HCT116 (cell line): ENCODE measurements around the gene CPNE5. TPM values are rescaled to one million over a fixed set of nuclear protein-coding genes. Genes with fewer than 3 reads are reported as not detected.

ENCODE experiments used
- ATAC-seq: fragments of 200-7000 bp; cut with Tn5 transposase; 2 replicates; pipeline ENCODE4 v1.9.1; 2020; ENCODE audit warnings: mild to moderate bottlenecking, moderate library complexity
- BruUV-seq: library from RNA; stranded (reverse); fragments of 400-500 nt; replicated peaks from 2 replicates; lab custom pipeline; 2021; lab: Mats Ljungman, UMichigan
- CTCF ChIA-PET: fragments of 300-600 bp; sonication (Branson Sonifier 250); formaldehyde crosslinking; loops from one replicate; lab custom pipeline; 2021; ENCODE audit warnings: antibody characterized with exemption; lab: Charles Lee
- POLR2A ChIA-PET: fragments of 300-600, 350-600 bp; sonication (Branson Sonifier 250); formaldehyde crosslinking; loops from one replicate; lab custom pipeline; 2021; ENCODE audit warnings: antibody characterized with exemption; lab: Charles Lee
- RAD21 ChIA-PET, 2 experiments: fragments of 300-600 bp; sonication (Branson Sonifier 250); formaldehyde crosslinking; loops; one replicate each; lab custom pipeline; 2023; ENCODE audit warnings: low total read pairs in 2 of 2; ENCODE audit not compliant: uncharacterized antibody in 2 of 2, unreplicated experiment in 2 of 2, low non-redundant PET in 1 of 2; lab: Charles Lee
- DNase-seq: peaks from one replicate; pipeline ENCODE4 v3.0.0-alpha.2; 2010; ENCODE audit warnings: low read depth, low spot score
- H2AFZ ChIP-seq: fragments of 200-600 bp; shearing (Covaris generic), sonication (generic); 2 replicates; pipeline ENCODE4 v1.6.1; 2017; ENCODE audit warnings: low read depth, mixed run types, mixed read lengths, antibody characterized with exemption, low read length; ENCODE audit not compliant: poor library complexity, severe bottlenecking
- H3K27ac ChIP-seq: 2 replicates; pipeline ENCODE4 v1.5.1; 2012; ENCODE audit warnings: low read depth, low read length
- H3K27me3 ChIP-seq: fragments of 200-600 bp; sonication (generic); 2 replicates; pipeline ENCODE4 v1.6.1; 2016; ENCODE audit warnings: mixed run types, low read length, mixed read lengths; ENCODE audit not compliant: insufficient read depth
- H3K36me3 ChIP-seq, 2 experiments: fragments of 200-500 bp in 1 of 2; fragments of 200-600 bp in 1 of 2; sonication (Bioruptor generic) in 1 of 2; sonication (generic) in 1 of 2; 2 replicates each; pipeline versions ENCODE4 v1.5.1 to v1.6.1; 2014 to 2016; ENCODE audit warnings: low read length in 2 of 2, inconsistent platforms in 1 of 2, mixed read lengths in 1 of 2, mixed run types in 1 of 2; ENCODE audit not compliant: insufficient read depth in 2 of 2, control insufficient read depth in 1 of 2
- H3K4me1 ChIP-seq, 2 experiments: fragments of 200-600 bp in 1 of 2; sonication (generic) in 1 of 2; 2 replicates each; pipeline versions ENCODE4 v1.5.1 to v1.6.1; 2012 to 2017; ENCODE audit warnings: low read length in 2 of 2, inconsistent platforms in 1 of 2, mild to moderate bottlenecking in 1 of 2, mixed read lengths in 1 of 2, mixed run types in 1 of 2, moderate library complexity in 1 of 2; ENCODE audit not compliant: insufficient read depth in 2 of 2, control insufficient read depth in 1 of 2
- H3K4me2 ChIP-seq: fragments of 200-600 bp; sonication (generic); 2 replicates; pipeline ENCODE4 v1.6.1; 2017; ENCODE audit warnings: mixed run types, low read length, mixed read lengths
- H3K4me3 ChIP-seq, 2 experiments: fragments of 200-600 bp in 1 of 2; sonication (generic) in 1 of 2; replicated peaks in 1 of 2; 2 replicates each; pipeline ENCODE4 v1.5.1; 2011 to 2016; ENCODE audit warnings: low read length in 2 of 2, control low read depth in 1 of 2, low read depth in 1 of 2, mild to moderate bottlenecking in 1 of 2, mixed read lengths in 1 of 2, mixed run types in 1 of 2
- H3K79me2 ChIP-seq: fragments of 200-600 bp; sonication (generic); 2 replicates; pipeline ENCODE4 v1.6.1; 2017; ENCODE audit warnings: mild to moderate bottlenecking, mixed run types, low read length, moderate library complexity, mixed read lengths; ENCODE audit not compliant: insufficient read depth
- H3K9ac ChIP-seq: fragments of 200-600 bp; sonication (generic); 2 replicates; pipeline ENCODE4 v1.6.1; 2016; ENCODE audit warnings: low read length, mixed read lengths
- H3K9me2 ChIP-seq: fragments of 200-600 bp; sonication (generic), shearing (Covaris generic); 2 replicates; pipeline ENCODE4 v1.6.1; 2017; ENCODE audit warnings: mixed run types, mild to moderate bottlenecking, moderate library complexity; ENCODE audit not compliant: insufficient read depth
- H3K9me3 ChIP-seq, 2 experiments: fragments of 200-500 bp in 1 of 2; fragments of 200-600 bp in 1 of 2; sonication (Bioruptor generic) in 1 of 2; sonication (generic) in 1 of 2; 2 replicates each; pipeline ENCODE4 v1.6.1; 2014 to 2017; ENCODE audit warnings: low read length in 2 of 2, mixed read lengths in 2 of 2, inconsistent platforms in 1 of 2, low read depth in 1 of 2, mild to moderate bottlenecking in 1 of 2, mixed run types in 1 of 2, moderate library complexity in 1 of 2; ENCODE audit not compliant: control insufficient read depth in 1 of 2, insufficient read depth in 1 of 2
- H4K20me1 ChIP-seq: fragments of 200-600 bp; sonication (generic), shearing (Covaris generic); 2 replicates; pipeline ENCODE4 v1.6.1; 2017; ENCODE audit warnings: mixed run types, mild to moderate bottlenecking, moderate library complexity; ENCODE audit not compliant: insufficient read depth
- CEBPB ChIP-seq: IDR thresholded peaks from 2 replicates; pipeline ENCODE4 v1.6.1; 2012; ENCODE audit warnings: low read depth
- EGR1 ChIP-seq: IDR thresholded peaks from 2 replicates; pipeline ENCODE4 v1.6.1; 2012; ENCODE audit warnings: low read depth
- EZH2 ChIP-seq: fragments of 200-600 bp; sonication (generic); IDR thresholded peaks from 2 replicates; pipeline ENCODE4 v1.6.1; 2017; ENCODE audit warnings: antibody characterized with exemption, mixed run types
- FOSL1 ChIP-seq: IDR thresholded peaks from 2 replicates; pipeline ENCODE4 v1.6.1; 2012; ENCODE audit warnings: low read depth
- JUND ChIP-seq: IDR thresholded peaks from 2 replicates; pipeline ENCODE4 v1.6.1; 2012
- RAD21 ChIP-seq: IDR thresholded peaks from 2 replicates; pipeline ENCODE4 v1.6.1; 2012; ENCODE audit warnings: low read depth, mild to moderate bottlenecking
- SIN3A ChIP-seq: IDR thresholded peaks from 2 replicates; pipeline ENCODE4 v1.6.1; 2012; ENCODE audit warnings: low read depth
- SP1 ChIP-seq: IDR thresholded peaks from 2 replicates; pipeline ENCODE4 v1.6.1; 2012; ENCODE audit warnings: low read depth
- TCF7L2 ChIP-seq: IDR thresholded peaks from 2 replicates; pipeline ENCODE4 v1.7.0; 2011; ENCODE audit warnings: borderline replicate concordance, inconsistent platforms; ENCODE audit not compliant: insufficient read depth, insufficient read length; ENCODE audit errors: extremely low read depth
- YY1 ChIP-seq: IDR thresholded peaks from 2 replicates; pipeline ENCODE4 v1.6.1; 2011; ENCODE audit warnings: low read length, low read depth, moderate library complexity, mild to moderate bottlenecking; ENCODE audit not compliant: insufficient replicate concordance; ENCODE audit errors: extremely low read depth
- ZNF274 ChIP-seq: fragments of 200-500 bp; sonication (Bioruptor generic); IDR thresholded peaks from 2 replicates; pipeline ENCODE4 v1.6.1; 2014; ENCODE audit warnings: mild to moderate bottlenecking, low read depth, low read length, inconsistent platforms
- intact Hi-C: fragments of 100-400 bp; cut with micrococcal nuclease; formaldehyde crosslinking; loops from 2 replicates; pipeline ENCODE4 v1.10.0; 2022
- total RNA-seq: library from RNA; stranded (reverse); gene quantifications from one replicate; pipeline ENCODE4 v1.2.1, GENCODE V29; 2021; ENCODE audit not compliant: unreplicated experiment
- TF ChIP-seq, protein P1 (sequence below): IDR thresholded peaks from 2 replicates; pipeline ENCODE4 v1.6.1; 2012; ENCODE audit warnings: low read depth
- TF ChIP-seq, protein P2 (sequence below): IDR thresholded peaks from 2 replicates; pipeline ENCODE4 v1.6.1; 2012
- TF ChIP-seq, protein P3 (sequence below), 3 experiments: fragments of 200-600 bp in 1 of 3; sonication (generic) in 1 of 3; IDR thresholded peaks in 2 of 3; conservative IDR thresholded peaks in 1 of 3; 2 replicates each; pipeline ENCODE4 v1.5.1; 2012 to 2017; ENCODE audit warnings: low read depth in 2 of 3, low read length in 2 of 3, antibody characterized with exemption in 1 of 3, borderline replicate concordance in 1 of 3, control low read depth in 1 of 3, mild to moderate bottlenecking in 1 of 3, mixed read lengths in 1 of 3, mixed run types in 1 of 3, moderate library complexity in 1 of 3; ENCODE audit not compliant: insufficient read depth in 1 of 3

Gene CPNE5
- total RNA-seq, 1 experiment from 2014 or later = not detected

DNA sequence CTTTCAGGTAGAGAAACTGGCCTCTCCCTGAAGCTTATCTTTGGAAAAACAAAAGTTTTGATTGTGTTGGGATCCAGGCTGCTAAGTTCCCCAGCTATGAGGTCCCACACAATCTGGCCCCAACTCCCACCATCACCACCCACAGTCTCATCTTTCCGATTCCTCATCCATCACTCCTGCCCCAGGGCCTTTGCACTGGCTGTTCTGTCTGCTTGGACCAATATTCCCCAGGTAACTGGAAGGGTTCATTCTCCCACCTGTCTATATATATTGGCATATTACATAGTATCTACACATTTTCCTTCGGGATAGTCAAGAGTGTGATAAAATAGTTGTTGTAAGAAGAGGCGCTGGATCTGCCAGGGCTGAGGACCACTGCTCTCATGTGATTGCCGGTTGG, 52.0 kb downstream of the CPNE5 start:
- no peak overlapping the region for H3K4me3 ChIP-seq
- H3K4me1 ChIP-seq = no peaks in the 10 kb centered on the region
- no peaks in the 10 kb centered on the region for H3K27me3 ChIP-seq
- no TSS peak for BruUV-seq
- H2AFZ ChIP-seq = no peak overlapping the region
- H3K27ac ChIP-seq = no peak overlapping the region
- H3K4me2 ChIP-seq = no peak overlapping the region
- no peaks in the 10 kb centered on the region for H4K20me1 ChIP-seq
- H3K9me2 ChIP-seq = no peaks in the 10 kb centered on the region
- RAD21 ChIA-PET = no interaction called here
- no peaks in the 10 kb centered on the region for H3K9me3 ChIP-seq
- TF ChIP-seq SP1 (no peak), CEBPB (no peak), YY1 (no peak), JUND (no peak), ZNF274 (no peak), SIN3A (no peak), EGR1 (no peak), RAD21 (no peak), EZH2 (no peak), TCF7L2 (no peak), FOSL1 (no peak)
- TF ChIP-seq, protein P1, sequence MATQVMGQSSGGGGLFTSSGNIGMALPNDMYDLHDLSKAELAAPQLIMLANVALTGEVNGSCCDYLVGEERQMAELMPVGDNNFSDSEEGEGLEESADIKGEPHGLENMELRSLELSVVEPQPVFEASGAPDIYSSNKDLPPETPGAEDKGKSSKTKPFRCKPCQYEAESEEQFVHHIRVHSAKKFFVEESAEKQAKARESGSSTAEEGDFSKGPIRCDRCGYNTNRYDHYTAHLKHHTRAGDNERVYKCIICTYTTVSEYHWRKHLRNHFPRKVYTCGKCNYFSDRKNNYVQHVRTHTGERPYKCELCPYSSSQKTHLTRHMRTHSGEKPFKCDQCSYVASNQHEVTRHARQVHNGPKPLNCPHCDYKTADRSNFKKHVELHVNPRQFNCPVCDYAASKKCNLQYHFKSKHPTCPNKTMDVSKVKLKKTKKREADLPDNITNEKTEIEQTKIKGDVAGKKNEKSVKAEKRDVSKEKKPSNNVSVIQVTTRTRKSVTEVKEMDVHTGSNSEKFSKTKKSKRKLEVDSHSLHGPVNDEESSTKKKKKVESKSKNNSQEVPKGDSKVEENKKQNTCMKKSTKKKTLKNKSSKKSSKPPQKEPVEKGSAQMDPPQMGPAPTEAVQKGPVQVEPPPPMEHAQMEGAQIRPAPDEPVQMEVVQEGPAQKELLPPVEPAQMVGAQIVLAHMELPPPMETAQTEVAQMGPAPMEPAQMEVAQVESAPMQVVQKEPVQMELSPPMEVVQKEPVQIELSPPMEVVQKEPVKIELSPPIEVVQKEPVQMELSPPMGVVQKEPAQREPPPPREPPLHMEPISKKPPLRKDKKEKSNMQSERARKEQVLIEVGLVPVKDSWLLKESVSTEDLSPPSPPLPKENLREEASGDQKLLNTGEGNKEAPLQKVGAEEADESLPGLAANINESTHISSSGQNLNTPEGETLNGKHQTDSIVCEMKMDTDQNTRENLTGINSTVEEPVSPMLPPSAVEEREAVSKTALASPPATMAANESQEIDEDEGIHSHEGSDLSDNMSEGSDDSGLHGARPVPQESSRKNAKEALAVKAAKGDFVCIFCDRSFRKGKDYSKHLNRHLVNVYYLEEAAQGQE = no peak
- TF ChIP-seq, protein P2, sequence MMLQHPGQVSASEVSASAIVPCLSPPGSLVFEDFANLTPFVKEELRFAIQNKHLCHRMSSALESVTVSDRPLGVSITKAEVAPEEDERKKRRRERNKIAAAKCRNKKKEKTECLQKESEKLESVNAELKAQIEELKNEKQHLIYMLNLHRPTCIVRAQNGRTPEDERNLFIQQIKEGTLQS = no peak
- TF ChIP-seq, protein P3, sequence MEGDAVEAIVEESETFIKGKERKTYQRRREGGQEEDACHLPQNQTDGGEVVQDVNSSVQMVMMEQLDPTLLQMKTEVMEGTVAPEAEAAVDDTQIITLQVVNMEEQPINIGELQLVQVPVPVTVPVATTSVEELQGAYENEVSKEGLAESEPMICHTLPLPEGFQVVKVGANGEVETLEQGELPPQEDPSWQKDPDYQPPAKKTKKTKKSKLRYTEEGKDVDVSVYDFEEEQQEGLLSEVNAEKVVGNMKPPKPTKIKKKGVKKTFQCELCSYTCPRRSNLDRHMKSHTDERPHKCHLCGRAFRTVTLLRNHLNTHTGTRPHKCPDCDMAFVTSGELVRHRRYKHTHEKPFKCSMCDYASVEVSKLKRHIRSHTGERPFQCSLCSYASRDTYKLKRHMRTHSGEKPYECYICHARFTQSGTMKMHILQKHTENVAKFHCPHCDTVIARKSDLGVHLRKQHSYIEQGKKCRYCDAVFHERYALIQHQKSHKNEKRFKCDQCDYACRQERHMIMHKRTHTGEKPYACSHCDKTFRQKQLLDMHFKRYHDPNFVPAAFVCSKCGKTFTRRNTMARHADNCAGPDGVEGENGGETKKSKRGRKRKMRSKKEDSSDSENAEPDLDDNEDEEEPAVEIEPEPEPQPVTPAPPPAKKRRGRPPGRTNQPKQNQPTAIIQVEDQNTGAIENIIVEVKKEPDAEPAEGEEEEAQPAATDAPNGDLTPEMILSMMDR (IDR thresholded peaks at IDR 0.05 in 2 of 3, conservative IDR thresholded peaks at IDR 0.05 in 1 of 3; ENCODE audit: borderline replicate concordance in 1 of 3, insufficient read depth in 1 of 3, low read depth in 2 of 3, low read length in 2 of 3) = no peak
- TF ChIP-seq, all 23 proteins: peak for 0
- Histone ChIP-seq H3K9ac (no peak overlapping the region), H3K79me2 (no peaks in the 10 kb centered on the region), H3K36me3 (no peaks in the 10 kb centered on the region)
- ChIA-PET POLR2A (no interaction called here), CTCF (no interaction called here)
- no peak for ATAC-seq
- intact Hi-C loops = no loop called here
- DNase-seq = no peak
